ENCODE measurements around the gene GTSE1.

Gene GTSE1

GRCh38 chr22:46368422-46368821, 71.8 kb downstream of the GTSE1 start:
- no peak for DNase-seq

- DNase-seq = no peak
Observed at GRCh38 chr22:46368871-46369715, 72.4 kb downstream of the GTSE1 start.

DNA sequence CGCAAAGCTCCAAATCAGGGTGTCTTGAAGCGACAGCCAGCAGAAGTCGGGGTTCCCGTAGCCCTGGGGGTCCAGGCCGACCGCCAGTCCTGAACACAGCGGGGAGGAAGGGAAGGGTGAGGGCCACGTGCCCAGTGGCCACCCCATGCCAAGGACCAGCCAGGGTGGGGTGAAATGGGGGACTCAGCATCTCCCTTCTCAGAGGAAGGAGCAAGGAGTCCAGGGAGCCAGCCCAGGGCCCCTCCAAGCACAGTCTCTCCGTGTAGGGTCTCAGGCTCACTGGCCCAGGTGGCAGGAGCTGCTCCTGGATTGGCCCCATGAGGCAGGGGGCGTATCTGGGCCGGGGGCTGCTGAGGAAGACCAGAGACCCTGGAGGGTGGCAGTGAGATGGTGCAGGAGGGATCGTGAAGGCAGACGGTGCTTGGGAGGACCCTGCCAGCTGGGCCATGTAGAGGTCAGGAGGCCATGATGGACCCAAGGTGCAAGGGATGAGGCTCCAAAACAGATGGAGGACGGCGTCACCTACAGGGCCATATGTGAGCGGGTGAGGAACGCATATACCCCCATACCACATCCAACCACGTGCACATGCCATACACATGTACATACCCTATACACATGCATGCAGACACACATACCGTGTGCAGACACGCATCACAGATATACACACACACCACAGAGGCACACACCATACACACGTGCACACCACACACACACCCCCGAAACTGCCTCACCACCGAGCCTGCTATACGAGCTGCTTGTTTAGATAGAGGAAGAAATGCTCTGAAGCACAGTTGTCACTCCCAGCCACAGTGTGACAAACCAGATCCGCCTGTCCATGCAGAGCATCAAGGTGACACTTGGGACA, 73.3 kb downstream of the GTSE1 start:
- no peak for DNase-seq

GRCh38 chr22:46370584-46371291, 74.1 kb downstream of the GTSE1 start:
- DNase-seq = no peak

DNA sequence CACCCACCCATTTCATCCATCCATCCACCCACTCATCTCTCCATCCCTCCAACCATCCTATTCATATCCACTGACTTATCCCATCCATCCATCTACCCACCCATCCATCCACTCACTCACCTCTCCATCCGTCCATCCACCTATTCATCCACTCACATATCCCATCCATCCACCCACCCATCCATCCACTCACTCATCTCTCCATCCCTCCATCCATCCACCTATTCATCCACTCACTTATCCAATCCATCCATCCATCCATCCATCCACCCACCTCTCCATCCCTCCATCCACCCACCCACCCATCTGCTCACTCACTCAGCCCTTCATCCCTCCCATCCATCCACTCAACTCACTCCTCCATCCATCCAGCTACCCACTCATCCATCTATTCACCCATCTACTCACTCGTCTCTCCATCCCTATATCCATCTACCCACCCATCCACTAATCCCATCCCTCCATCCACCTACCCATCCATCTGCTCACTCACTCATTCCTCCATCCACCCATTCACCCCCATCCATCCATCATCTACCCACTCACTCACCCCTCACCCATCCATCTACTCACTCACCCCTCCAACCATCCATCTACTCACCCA, 75.1 kb downstream of the GTSE1 start:
- DNase-seq = no peak

DNA sequence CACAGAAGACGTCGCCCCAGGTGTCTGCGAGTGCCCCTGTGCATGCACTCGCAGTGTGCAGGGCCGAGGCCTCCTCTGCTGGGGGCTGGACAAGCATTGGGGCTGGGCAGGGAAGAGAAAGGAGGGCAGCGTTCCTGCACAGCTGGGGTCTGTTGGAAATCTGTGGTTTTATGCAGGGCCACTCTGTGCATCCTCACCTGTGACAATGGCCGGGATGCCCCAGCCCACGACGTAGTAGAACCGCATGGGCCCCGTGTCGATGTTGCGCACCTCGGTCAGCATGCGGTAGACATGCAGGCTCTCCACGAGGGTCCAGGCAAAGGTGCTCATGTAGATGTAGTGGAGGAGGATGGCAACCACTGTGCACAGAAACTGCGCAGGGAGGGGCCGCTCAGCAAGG, 76.0 kb downstream of the GTSE1 start:
- no peak for DNase-seq

GRCh38 chr22:46373159-46373558, 76.5 kb downstream of the GTSE1 start:
- DNase-seq = no peak

- DNase-seq = no peak
Observed at GRCh38 chr22:46373921-46374662, 77.4 kb downstream of the GTSE1 start.

DNA sequence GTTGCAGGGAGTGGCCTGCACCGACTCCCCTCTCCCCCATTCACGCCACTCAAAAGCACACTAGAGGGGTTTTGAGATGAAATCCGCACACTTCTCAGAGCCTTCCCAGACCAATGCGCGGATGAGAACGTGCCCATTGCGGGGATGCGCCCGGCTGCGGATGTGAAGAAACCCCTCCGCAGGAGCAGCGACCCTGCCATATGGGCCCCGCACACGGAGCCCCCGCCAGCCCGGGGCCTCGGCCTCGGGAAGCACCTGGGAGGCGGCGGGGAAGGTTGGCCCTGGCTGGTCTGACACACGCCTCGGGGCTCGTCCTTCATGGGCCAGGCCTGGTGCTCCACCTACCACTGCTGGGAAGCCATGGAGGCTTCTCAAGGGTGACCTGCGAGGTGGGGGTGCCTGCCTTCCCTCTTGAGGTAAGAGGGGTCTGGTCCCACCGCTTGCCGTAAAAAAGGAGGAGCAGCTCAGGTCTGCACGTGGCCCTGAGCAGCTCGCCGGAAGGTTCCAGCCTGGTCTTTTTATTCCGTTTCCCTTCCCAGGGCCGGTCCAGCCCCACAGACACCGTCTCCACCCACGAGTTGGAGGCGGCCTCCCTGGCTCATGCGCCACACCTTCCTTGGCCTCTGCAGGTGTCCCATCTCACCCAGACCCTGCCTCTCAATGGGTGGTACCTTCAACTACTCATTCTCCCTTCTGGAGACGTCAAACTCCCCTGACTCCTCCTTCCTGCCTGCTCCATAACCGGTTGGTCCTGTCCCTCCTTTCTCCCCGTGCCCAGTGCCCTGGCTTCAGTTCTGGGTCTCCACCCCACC, 78.2 kb downstream of the GTSE1 start:
- DNase-seq = no peak

DNA sequence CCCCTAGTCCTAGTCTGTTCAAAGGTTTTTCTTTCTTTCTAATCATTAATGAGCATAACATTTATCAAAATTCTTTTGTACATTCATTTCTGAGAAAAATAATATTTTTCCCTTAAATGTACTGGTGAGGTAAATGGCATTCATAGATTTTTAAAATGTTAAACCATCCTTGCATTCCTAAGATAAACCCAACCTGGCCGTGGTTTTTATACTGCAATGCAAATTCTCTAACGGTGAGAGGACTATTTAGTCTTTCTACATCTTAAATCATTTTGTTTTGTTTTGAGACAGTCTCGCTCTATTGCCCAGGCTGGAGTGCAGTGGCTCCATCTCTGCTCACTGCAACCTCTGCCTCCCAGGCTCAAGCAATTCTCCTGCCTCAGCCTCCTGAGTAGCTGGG, 79.4 kb downstream of the GTSE1 start:
- no peak for DNase-seq

GRCh38 chr22:46376908-46377524, 80.3 kb downstream of the GTSE1 start:
- no peak for DNase-seq

GRCh38 chr22:46377525-46378425, 81.1 kb downstream of the GTSE1 start:
- peak; percentile 56 for DNase-seq

DNA sequence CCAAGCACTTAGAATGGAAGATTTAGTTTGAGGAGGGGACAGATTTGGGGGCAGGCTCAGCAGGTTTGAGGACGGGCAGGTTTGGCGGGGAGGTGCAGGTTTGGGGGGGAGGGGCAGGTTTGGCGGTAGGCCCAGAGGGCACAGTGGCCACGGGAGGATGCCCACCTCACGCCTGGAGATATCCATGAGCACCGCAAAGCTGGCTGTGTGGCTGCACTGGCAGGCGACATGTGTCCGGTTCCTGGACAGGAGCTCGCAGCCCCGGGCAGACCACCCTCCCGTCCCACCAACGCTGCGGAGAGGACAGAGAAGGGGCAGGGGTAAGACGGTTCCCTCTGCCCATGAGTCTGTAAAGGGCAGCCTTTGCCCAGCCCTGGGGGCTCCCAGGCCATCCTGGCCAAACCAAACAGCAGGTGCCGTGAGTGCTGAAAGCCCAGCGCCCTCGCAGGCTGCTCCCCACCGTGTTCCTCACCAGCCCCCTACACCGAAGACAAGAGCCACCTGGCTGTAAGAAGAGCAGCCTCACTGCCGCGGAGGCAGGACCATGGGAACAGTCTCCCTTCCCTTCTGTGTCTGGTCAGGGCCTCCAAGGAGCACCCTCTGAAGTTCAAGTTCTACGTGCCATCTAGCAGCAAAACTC, 81.9 kb downstream of the GTSE1 start:
- DNase-seq = no peak

- no peak for DNase-seq
Observed at GRCh38 chr22:46379066-46379930, 82.6 kb downstream of the GTSE1 start.

- DNase-seq = no peak
Observed at GRCh38 chr22:46380069-46380468, 83.4 kb downstream of the GTSE1 start.
